GM13976 (cell line): ENCODE measurements around the gene EXOC3L1.
A peak's percentile ranks its signal among the peaks of the same experiment; 100 is the strongest.

Source experiments
- DNase-seq: peaks from one replicate; pipeline ENCODE4 v3.0.0; 2012; ENCODE audit warnings: low spot score
- CTCF ChIP-seq: IDR thresholded peaks from 2 replicates; pipeline ENCODE4 v1.5.1; 2012; ENCODE audit warnings: borderline replicate concordance, mild to moderate bottlenecking; ENCODE audit not compliant: insufficient read depth; ENCODE audit errors: extremely low read depth, missing control alignments, control extremely low read depth
- in situ Hi-C: fragments of 300-500 bp; cut with MboI; formaldehyde crosslinking; loops from one replicate; pipeline ENCODE4 v1.12.0; 2022; ENCODE audit warnings: low sequenced_read_pairs, mixed read lengths, inconsistent platforms; ENCODE audit not compliant: unreplicated experiment

Gene EXOC3L1

GRCh38 chr16:67197704-67198103 lies 7.8 kb upstream of the EXOC3L1 start:
- TF ChIP-seq CTCF = no peak
- in situ Hi-C loops = no loop called here
- DNase-seq = peak; percentile 24

- in situ Hi-C loops = no loop called here
- DNase-seq = no peak
- TF ChIP-seq CTCF = no peak
These were observed 6.9 kb upstream of the EXOC3L1 start for GRCh38 chr16:67196881-67197280.

- in situ Hi-C loops = no loop called here
- TF ChIP-seq CTCF = no peak
- no peak for DNase-seq
These were observed 5.7 kb upstream of the EXOC3L1 start for GRCh38 chr16:67195676-67196075.

GRCh38 chr16:67194260-67194659 lies 4.3 kb upstream of the EXOC3L1 start:
- DNase-seq = no peak
- in situ Hi-C loops = no loop called here
- TF ChIP-seq CTCF = no peak

GRCh38 chr16:67193536-67193935 lies 3.6 kb upstream of the EXOC3L1 start:
- DNase-seq = no peak
- in situ Hi-C loops = no loop called here
- TF ChIP-seq CTCF = no peak

GRCh38 chr16:67192781-67193361 lies 2.9 kb upstream of the EXOC3L1 start:
- no peak for TF ChIP-seq CTCF
- no peak for DNase-seq

GRCh38 chr16:67191995-67192681 lies 2.2 kb upstream of the EXOC3L1 start, which contains the start of gene E2F4:
Gene E2F4, plus strand, starts transcription at chr16:67192155. Its CDS starts 73 bp downstream, at chr16:67192228.
- peak; percentile 96 for DNase-seq
- no peak for TF ChIP-seq CTCF
- in situ Hi-C loops = no loop called here

More at GRCh38 chr16:67192781-67193361, 2.9 kb upstream of the EXOC3L1 start:
- in situ Hi-C loops = no loop called here
